Right lobe of liver (tissue), 6 donors: ENCODE measurements around the gene AIP. TPM values are rescaled to one million over a fixed set of nuclear protein-coding genes. Genes with fewer than 3 reads are reported as not detected.
A peak's percentile ranks its signal among the peaks of the same experiment; 100 is the strongest.

Experiments
- ATAC-seq, 4 donors: fragments of 200-7000 bp; cut with Tn5 transposase; one replicate each; pipeline ENCODE4 v1.9.1; 2020; ENCODE audit warnings: mild to moderate bottlenecking in 4 of 4, moderate library complexity in 4 of 4
- DNase-seq, 3 donors: peaks; one replicate each; pipeline ENCODE4 v3.0.0-alpha.2; 2020
- H3K27ac ChIP-seq, 3 donors: fragments of 200-600 bp; one replicate each; pipeline ENCODE4 v1.8.0; 2022
- H3K27me3 ChIP-seq, 2 donors: fragments of 200-600 bp; one replicate each; pipeline ENCODE4 v1.8.0; 2022
- H3K36me3 ChIP-seq, 4 donors: fragments of 200-600 bp; sonication (generic) in 1 of 4; one replicate each; pipeline versions ENCODE4 v1.5.1 to v1.8.0; 2017 to 2022; ENCODE audit warnings: control low read depth in 1 of 4
- H3K4me1 ChIP-seq, 4 donors: fragments of 200-600 bp; sonication (generic) in 1 of 4; one replicate each; pipeline versions ENCODE4 v1.5.1 to v1.8.0; 2017 to 2022; ENCODE audit warnings: control low read depth in 1 of 4
- H3K4me3 ChIP-seq, 3 donors: fragments of 200-600 bp; one replicate each; pipeline ENCODE4 v1.8.0; 2022
- H3K9me3 ChIP-seq, 4 donors: fragments of 200-600 bp; sonication (generic) in 1 of 4; one replicate each; pipeline versions ENCODE4 v1.5.1 to v1.8.0; 2017 to 2022; ENCODE audit warnings: control low read depth in 1 of 4
- CTCF ChIP-seq, 4 donors: fragments of 200-600 bp in 3 of 4; fragments of 450-650 bp in 1 of 4; IDR thresholded peaks; one replicate each; pipeline versions ENCODE4 v1.5.1 to v1.8.0; 2016 to 2022; ENCODE audit warnings: antibody characterized with exemption in 4 of 4, mild to moderate bottlenecking in 2 of 4
- POLR2A ChIP-seq: fragments of 450-650 bp; IDR thresholded peaks from one replicate; pipeline ENCODE4 v1.6.1; 2017; ENCODE audit warnings: antibody characterized with exemption, mild to moderate bottlenecking
- whole genome bisulfite sequencing: methylation state at CpG from one replicate; pipeline ENCODE4 v1.1.6; 2018; ENCODE audit warnings: low coverage, low lambda C conversion rate; ENCODE audit not compliant: insufficient coverage; ENCODE audit errors: missing lambda C conversion rate; 5-methylcytosine and 5-hydroxymethylcytosine counted together
- intact Hi-C, 2 donors: fragments of 100-400 bp; cut with DNase I; formaldehyde crosslinking; loops; one replicate each; pipeline versions ENCODE4 v1.11.2 to v1.14.1; 2022
- total RNA-seq, 6 experiments: library from RNA; depleted of rRNA in 2 of 6; stranded (reverse); fragments of >200 nt in 2 of 6; fragmentation: NEBNext Ultra II Directional in 3 of 6; extraction: Animal tissue kit (Norgen Biotek cat#: 25700) in 3 of 6; gene quantifications; one replicate each; pipeline versions ENCODE4 v1.1.0 to v1.2.4, GENCODE V29; 2016 to 2023
- donor health status: DM: no; HTN: yes; CAD: no.
- donor health status: DM: no; HTN: no; CAD: no.
- donor health status: DM: no; HTN: no; CAD: no.
- donor health status: DM: no; HTN: yes; CAD: no.
- donor health status: DM: no; HTN: yes; CAD: no.

The AIP gene
- total RNA-seq, 6 experiments from 2014 or later, result 20.8 to 33.9 (median 25.7) TPM

DNA sequence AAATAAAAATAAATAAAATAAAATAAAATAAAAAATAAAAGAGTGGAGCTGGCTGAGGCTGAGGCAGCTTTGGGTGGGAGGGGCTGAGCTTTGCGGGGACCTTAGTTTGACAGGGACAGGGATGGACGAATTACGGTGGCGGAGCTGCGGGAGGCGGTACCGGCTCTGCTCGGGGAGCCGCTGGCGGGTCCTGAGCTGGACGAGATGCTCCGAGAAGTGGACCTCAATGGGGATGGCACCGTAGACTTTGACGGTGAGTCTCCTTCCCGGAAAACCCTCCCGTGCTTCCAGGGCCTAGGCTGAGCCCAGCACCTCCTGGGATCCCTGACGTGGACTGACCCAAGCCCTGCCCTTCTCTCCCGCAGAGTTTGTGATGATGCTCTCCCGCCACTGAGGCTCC is 24.6 kb upstream of the AIP start:
- H3K4me1 ChIP-seq, result no peaks in the 10 kb centered on the region
- no peak overlapping the region for H3K4me3 ChIP-seq
- TF ChIP-seq POLR2A, result no peak
- no peak for TF ChIP-seq CTCF (IDR thresholded peaks at IDR 0.05)
- H3K27me3 ChIP-seq, result no peaks in the 10 kb centered on the region
- no peak for ATAC-seq
- H3K36me3 ChIP-seq, result no peaks in the 10 kb centered on the region
- DNase-seq, result no peak
- no peaks in the 10 kb centered on the region for H3K9me3 ChIP-seq
- H3K27ac ChIP-seq, result no peak overlapping the region
- WGBS, result 100% methylated on average over 1 of the region's 19 CpGs
- intact Hi-C loops, result no loop called here

DNA sequence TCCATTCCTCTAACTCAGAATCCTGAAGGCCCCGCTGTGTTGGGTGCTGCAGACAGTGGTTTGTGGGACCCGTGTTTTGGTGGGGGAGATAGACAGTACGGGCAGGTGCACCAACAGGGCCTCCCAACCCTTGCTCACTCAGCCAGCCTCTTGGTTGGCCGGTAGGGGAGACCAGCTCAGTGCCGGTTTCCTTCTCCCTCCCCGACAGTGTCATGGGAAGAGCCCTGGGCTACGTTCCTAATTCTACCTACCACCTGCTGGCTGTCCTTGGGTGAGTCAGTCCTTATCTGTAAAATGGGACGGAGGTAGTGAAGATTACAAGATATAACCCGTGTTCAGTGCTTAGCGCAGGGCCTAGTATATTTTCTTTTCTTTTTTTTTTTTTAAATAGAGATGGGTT is 19.6 kb upstream of the AIP start:
- Histone ChIP-seq H3K27me3 (no peaks in the 10 kb centered on the region), H3K4me3 (no peak overlapping the region), H3K4me1 (peaks cover 0 to 31% (median 14%) of the 10 kb centered on the region in 4 donors), H3K27ac (peak overlapping the region in 1 of 3 donors; percentile 94), H3K36me3 (no peaks in the 10 kb centered on the region), H3K9me3 (no peaks in the 10 kb centered on the region)
- ATAC-seq (no peak), DNase-seq (no peak)
- TF ChIP-seq CTCF (IDR thresholded peaks at IDR 0.05) (no peak), POLR2A (no peak)
- intact Hi-C loops, result no loop called here
- 98% methylated on average over 6 of the region's 10 CpGs for WGBS

DNA sequence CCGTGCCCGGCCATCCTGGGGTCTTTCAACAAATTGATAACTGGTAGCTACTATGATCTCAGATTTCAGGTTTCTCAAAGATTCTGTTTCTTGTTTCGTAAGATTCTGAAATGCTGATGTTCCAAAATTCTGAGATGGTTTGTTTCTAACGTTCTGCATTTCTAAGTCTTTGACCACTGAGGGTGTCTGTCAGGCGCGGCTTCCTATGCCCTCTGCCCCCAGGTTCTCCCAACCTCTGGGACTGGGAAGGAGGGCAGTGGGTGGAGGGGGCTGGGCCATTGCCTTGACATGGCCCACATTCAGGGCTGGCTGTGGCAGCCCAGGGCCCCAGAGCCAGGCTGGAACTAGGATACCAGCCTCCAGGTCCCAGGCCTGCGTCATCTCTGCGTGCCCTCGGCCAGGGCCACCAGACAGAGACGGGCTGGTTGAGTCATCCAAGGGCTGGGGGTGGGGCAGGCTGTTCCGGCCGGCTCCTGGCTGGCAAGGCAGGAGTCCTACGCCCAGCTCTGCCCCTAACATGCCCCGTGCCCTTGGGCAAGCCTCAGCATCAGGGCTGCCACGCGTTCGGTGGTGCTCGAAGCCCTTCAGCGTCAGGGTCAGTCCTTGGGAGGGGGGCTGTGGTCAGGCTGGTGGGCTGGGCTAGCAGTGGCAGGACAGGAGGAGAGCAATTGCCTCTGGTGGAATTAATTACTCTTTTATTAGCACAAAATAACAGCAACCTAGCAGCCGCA is 19.0 kb upstream of the AIP start:
- no peak for TF ChIP-seq CTCF (IDR thresholded peaks at IDR 0.05)
- TF ChIP-seq POLR2A, result peak; percentile 58
- ATAC-seq (peak; percentile 55 to 76 (median 70)), DNase-seq (peak; percentile 86 to 91 (median 86))
- Histone ChIP-seq H3K36me3 (no peaks in the 10 kb centered on the region), H3K27ac (peak overlapping the region; percentile 71 to 94 (median 94)), H3K27me3 (no peaks in the 10 kb centered on the region), H3K9me3 (no peaks in the 10 kb centered on the region), H3K4me3 (peak overlapping the region; percentile 66 to 83 (median 70)), H3K4me1 (peaks cover 0 to 33% (median 16%) of the 10 kb centered on the region in 4 donors)
- intact Hi-C loops, result no loop called here
- 85% methylated on average over 9 of the region's 20 CpGs for WGBS

- H3K27me3 ChIP-seq, result no peaks in the 10 kb centered on the region
- TF ChIP-seq POLR2A, result peak; percentile 74
- TF ChIP-seq CTCF (IDR thresholded peaks at IDR 0.05), result no peak
- intact Hi-C loops, result loop anchor here in 1 of 2 donors (5.0 kb wide), 1 partner anchor 43 kb away; the partner anchor contains the start of genes CDK2AP2 and PITPNM1
- ATAC-seq (peak; percentile 75 to 82 (median 79)), DNase-seq (peak; percentile 95 to 96 (median 95))
- H3K4me1 ChIP-seq, result peaks cover 0 to 35% (median 16%) of the 10 kb centered on the region in 4 donors
- WGBS, result 13% methylated on average over 15 of the region's 56 CpGs
- H3K9me3 ChIP-seq, result no peaks in the 10 kb centered on the region
- peak overlapping the region; percentile 66 to 83 (median 70) for H3K4me3 ChIP-seq
- H3K36me3 ChIP-seq, result no peaks in the 10 kb centered on the region
- peak overlapping the region; percentile 71 to 94 (median 94) for H3K27ac ChIP-seq
Observed at GRCh38 chr11:67464411-67465188, 18.2 kb upstream of the AIP start.
